Rectal smooth muscle tissue (tissue), 1 donor: Measurements from ENCODE around the gene PRODH2.
"Not testable (repeated sequence)": the region's sequence is repeated elsewhere in the genome, so short reads cannot be mapped to it uniquely, and the experiment has no call there.

Experiments used
- H3K27ac ChIP-seq: one replicate; pipeline ENCODE4 v1.7.0; 2013; ENCODE audit warnings: low read depth, low read length, inconsistent platforms
- H3K27me3 ChIP-seq: one replicate; pipeline ENCODE4 v1.7.0; 2013; ENCODE audit warnings: low read length; ENCODE audit not compliant: control insufficient read depth, insufficient read depth
- H3K36me3 ChIP-seq: one replicate; pipeline ENCODE4 v1.7.0; 2013; ENCODE audit warnings: low read length; ENCODE audit not compliant: control insufficient read depth, insufficient read depth
- H3K4me1 ChIP-seq: one replicate; pipeline ENCODE4 v1.7.0; 2013; ENCODE audit warnings: low read length; ENCODE audit not compliant: control insufficient read depth, insufficient read depth
- H3K4me3 ChIP-seq: one replicate; pipeline ENCODE4 v1.7.0; 2013; ENCODE audit warnings: low read length
- H3K9ac ChIP-seq: one replicate; pipeline ENCODE4 v1.7.0; 2013; ENCODE audit warnings: low read length

The PRODH2 gene

GRCh38 chr19:35805526-35806102 is 7.0 kb downstream of the PRODH2 start:
- no peak overlapping the region for H3K4me3 ChIP-seq
- H3K9ac ChIP-seq = no peak overlapping the region
- no peaks in the 10 kb centered on the region for H3K27me3 ChIP-seq
- no peaks in the 10 kb centered on the region for H3K4me1 ChIP-seq
- H3K36me3 ChIP-seq = no peaks in the 10 kb centered on the region
- H3K27ac ChIP-seq = no peak overlapping the region

GRCh38 chr19:35801828-35802227 is 10.8 kb downstream of the PRODH2 start:
- Histone ChIP-seq H3K27me3 (peaks cover 6% of the 10 kb centered on the region), H3K36me3 (no peaks in the 10 kb centered on the region), H3K4me3 (no peak overlapping the region), H3K9ac (no peak overlapping the region), H3K4me1 (no peaks in the 10 kb centered on the region), H3K27ac (no peak overlapping the region)

GRCh38 chr19:35797663-35798062 is 15.0 kb downstream of the PRODH2 start:
- Histone ChIP-seq H3K4me3 (no peak overlapping the region), H3K36me3 (no peaks in the 10 kb centered on the region), H3K9ac (no peak overlapping the region), H3K27me3 (peaks cover 12% of the 10 kb centered on the region), H3K27ac (no peak overlapping the region), H3K4me1 (no peaks in the 10 kb centered on the region)

- no peak overlapping the region for H3K4me3 ChIP-seq
- no peak overlapping the region for H3K27ac ChIP-seq
- H3K36me3 ChIP-seq = no peaks in the 10 kb centered on the region
- H3K9ac ChIP-seq = no peak overlapping the region
- H3K4me1 ChIP-seq = no peaks in the 10 kb centered on the region
- peaks cover 12% of the 10 kb centered on the region for H3K27me3 ChIP-seq
Observed at GRCh38 chr19:35796645-35797542, 15.8 kb downstream of the PRODH2 start.

GRCh38 chr19:35795564-35795963 is 17.1 kb downstream of the PRODH2 start:
- H3K4me1 ChIP-seq, H3K4me3 ChIP-seq: not testable (repeated sequence)

GRCh38 chr19:35793381-35794165 is 19.1 kb downstream of the PRODH2 start:
- Histone ChIP-seq H3K4me3 (no peak overlapping the region), H3K27me3 (peaks cover 12% of the 10 kb centered on the region), H3K27ac (no peak overlapping the region), H3K9ac (no peak overlapping the region), H3K36me3 (no peaks in the 10 kb centered on the region), H3K4me1 (no peaks in the 10 kb centered on the region)

More at GRCh38 chr19:35795564-35795963, 17.1 kb downstream of the PRODH2 start:
- H3K36me3 ChIP-seq, H3K27ac ChIP-seq, H3K9ac ChIP-seq: not testable (repeated sequence)
- H3K27me3 ChIP-seq = peaks cover 12% of the 10 kb centered on the region

- Histone ChIP-seq H3K4me1 (no peaks in the 10 kb centered on the region), H3K9ac (no peak overlapping the region), H3K27me3 (peaks cover 11% of the 10 kb centered on the region)
Observed at GRCh38 chr19:35792888-35793287, 19.8 kb downstream of the PRODH2 start.

GRCh38 chr19:35792312-35792711 is 20.3 kb downstream of the PRODH2 start:
- Histone ChIP-seq H3K9ac (no peak overlapping the region), H3K27me3 (peaks cover 7% of the 10 kb centered on the region), H3K4me3 (no peak overlapping the region), H3K27ac (no peak overlapping the region), H3K4me1 (no peaks in the 10 kb centered on the region), H3K36me3 (no peaks in the 10 kb centered on the region)

More at GRCh38 chr19:35792888-35793287, 19.8 kb downstream of the PRODH2 start:
- Histone ChIP-seq H3K4me3 (no peak overlapping the region), H3K27ac (no peak overlapping the region), H3K36me3 (no peaks in the 10 kb centered on the region)

- Histone ChIP-seq H3K9ac (no peak overlapping the region), H3K4me1 (no peaks in the 10 kb centered on the region), H3K36me3 (no peaks in the 10 kb centered on the region), H3K4me3 (no peak overlapping the region), H3K27ac (no peak overlapping the region), H3K27me3 (peaks cover 6% of the 10 kb centered on the region)
Observed at GRCh38 chr19:35791814-35792279, 20.8 kb downstream of the PRODH2 start.

GRCh38 chr19:35790981-35791813 is 21.4 kb downstream of the PRODH2 start:
- Histone ChIP-seq H3K4me3 (no peak overlapping the region), H3K4me1 (no peaks in the 10 kb centered on the region), H3K27me3 (no peaks in the 10 kb centered on the region), H3K36me3 (no peaks in the 10 kb centered on the region), H3K27ac (no peak overlapping the region), H3K9ac (no peak overlapping the region)

GRCh38 chr19:35789978-35790944 is 22.4 kb downstream of the PRODH2 start:
- Histone ChIP-seq H3K9ac (no peak overlapping the region), H3K4me3 (no peak overlapping the region), H3K27me3 (no peaks in the 10 kb centered on the region), H3K4me1 (no peaks in the 10 kb centered on the region), H3K27ac (no peak overlapping the region), H3K36me3 (no peaks in the 10 kb centered on the region)
